Measurements from ENCODE around the gene UBC.
A peak's percentile ranks its signal among the peaks of the same experiment; 100 is the strongest.

The UBC gene

GRCh38 chr12:124914392-124915238 lies at the start of gene UBC:
Gene UBC, minus strand, starts transcription at chr12:124914650. Its CDS starts 879 bp downstream, at chr12:124913771.
- peak; percentile 77 for DNase-seq (ENCODE audit: low read depth)
- TF ChIP-seq CTCF (IDR thresholded peaks at IDR 0.05; ENCODE audit: control insufficient read depth, extremely low read depth, insufficient read depth) = no peak
- H3K4me3 ChIP-seq (ENCODE audit: low read depth, low read length) = peak within 1 kb of the TSS; percentile 99

- H3K4me3 ChIP-seq (ENCODE audit: low read depth, low read length) = no peak overlapping the region
- DNase-seq (ENCODE audit: low read depth) = no peak
- TF ChIP-seq CTCF (IDR thresholded peaks at IDR 0.05; ENCODE audit: control insufficient read depth, extremely low read depth, insufficient read depth) = no peak
Measured at GRCh38 chr12:124963211-124963610, 48.8 kb upstream of the UBC start.

GRCh38 chr12:124961055-124961454 lies 46.6 kb upstream of the UBC start:
- TF ChIP-seq CTCF (IDR thresholded peaks at IDR 0.05; ENCODE audit: control insufficient read depth, extremely low read depth, insufficient read depth) = no peak
- no peak for DNase-seq (ENCODE audit: low read depth)
- H3K4me3 ChIP-seq (ENCODE audit: low read depth, low read length) = no peak overlapping the region

- TF ChIP-seq CTCF (IDR thresholded peaks at IDR 0.05; ENCODE audit: control insufficient read depth, extremely low read depth, insufficient read depth) = no peak
- H3K4me3 ChIP-seq (ENCODE audit: low read depth, low read length) = no peak overlapping the region
- DNase-seq (ENCODE audit: low read depth) = no peak
Measured at GRCh38 chr12:124956571-124956970, 42.1 kb upstream of the UBC start.

- no peak for TF ChIP-seq CTCF (IDR thresholded peaks at IDR 0.05; ENCODE audit: control insufficient read depth, extremely low read depth, insufficient read depth)
- no peak for DNase-seq (ENCODE audit: low read depth)
Measured at GRCh38 chr12:124954771-124955170, 40.3 kb upstream of the UBC start.

GRCh38 chr12:124953689-124954405 lies 39.4 kb upstream of the UBC start:
- no peak overlapping the region for H3K4me3 ChIP-seq (ENCODE audit: low read depth, low read length)
- no peak for DNase-seq (ENCODE audit: low read depth)
- TF ChIP-seq CTCF (IDR thresholded peaks at IDR 0.05; ENCODE audit: control insufficient read depth, extremely low read depth, insufficient read depth) = no peak

More at GRCh38 chr12:124954771-124955170, 40.3 kb upstream of the UBC start:
- no peak overlapping the region for H3K4me3 ChIP-seq (ENCODE audit: low read depth, low read length)

Measured in LNCaP clone FGC (cell line).